COLO829 (cell line): Measurements from ENCODE around the gene COL1A1.

Experiments used
- DNase-seq: peaks from one replicate; pipeline ENCODE4 v3.0.0; 2012; ENCODE audit warnings: low spot score

Gene COL1A1

GRCh38 chr17:50172130-50172529 lies 29.3 kb downstream of the COL1A1 start:
- DNase-seq, result no peak

DNA sequence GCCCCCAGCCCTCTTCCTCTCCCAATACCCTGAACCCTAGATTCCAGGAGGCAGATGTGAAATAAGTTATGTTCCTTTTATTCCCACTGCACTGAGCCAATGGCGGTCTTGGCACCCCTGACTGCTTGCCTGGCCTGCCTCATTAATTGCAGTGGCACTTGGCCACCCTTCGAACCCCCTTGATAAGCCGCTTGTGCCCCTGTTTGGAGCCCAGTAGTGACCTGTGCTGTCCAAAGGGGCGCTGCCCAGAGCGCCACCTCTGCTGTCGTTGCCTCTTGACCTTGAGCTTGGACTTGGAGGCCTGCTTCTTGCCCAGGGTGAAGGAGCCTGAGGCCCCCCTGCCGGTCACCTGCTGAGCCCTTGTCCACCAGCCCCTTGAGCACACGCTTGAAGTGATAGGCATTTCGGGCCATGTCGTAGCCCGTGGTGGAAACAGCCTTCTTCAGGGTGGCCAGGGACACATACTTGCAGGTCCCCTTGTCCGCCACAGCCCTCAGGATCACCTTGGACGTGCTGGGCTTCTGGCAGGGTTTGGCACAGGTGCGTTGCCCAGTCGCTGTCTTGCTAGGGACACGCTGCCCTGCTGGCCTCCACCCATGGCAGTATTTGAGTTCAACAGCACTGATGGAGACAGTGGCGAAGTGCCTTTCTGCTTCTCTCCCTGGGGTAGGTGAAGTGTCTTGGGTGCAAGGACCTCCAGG lies 29.9 kb downstream of the COL1A1 start:
- no peak for DNase-seq

GRCh38 chr17:50170662-50171370 lies 30.6 kb downstream of the COL1A1 start:
- no peak for DNase-seq

- DNase-seq, result no peak
These were observed 31.5 kb downstream of the COL1A1 start for GRCh38 chr17:50169881-50170459.

DNA sequence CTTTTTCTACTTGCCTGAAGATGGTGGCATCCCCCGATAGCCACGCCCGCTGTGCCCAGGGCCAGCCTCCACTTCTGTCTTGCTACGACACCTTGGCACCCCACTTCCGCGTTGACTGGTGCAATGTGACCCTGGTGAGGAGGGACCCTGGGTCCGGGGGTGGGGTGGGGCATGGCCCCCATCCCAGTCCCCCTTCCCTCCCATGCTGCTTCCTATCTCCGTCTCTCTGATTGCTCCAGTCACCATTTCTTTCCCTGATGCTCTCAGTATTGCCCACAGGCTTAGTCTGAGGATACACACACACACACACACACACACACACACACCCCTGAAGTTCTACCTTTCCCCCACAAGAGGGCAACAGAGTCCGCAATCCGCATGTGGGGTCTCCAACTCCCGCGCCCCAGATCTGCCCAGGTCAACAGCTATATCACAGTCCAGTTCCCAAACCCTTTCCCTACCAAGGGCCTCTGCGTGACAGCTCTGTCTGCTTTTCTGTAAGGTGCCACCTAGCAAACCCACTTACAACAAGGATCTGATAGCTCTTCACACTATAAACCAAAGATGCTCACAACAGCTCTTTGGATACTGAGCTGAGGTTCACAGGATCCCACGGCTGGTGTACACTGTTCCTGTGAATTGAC lies 32.2 kb downstream of the COL1A1 start:
- no peak for DNase-seq

- no peak for DNase-seq
These were observed 33.1 kb downstream of the COL1A1 start for GRCh38 chr17:50168319-50168718.

DNA sequence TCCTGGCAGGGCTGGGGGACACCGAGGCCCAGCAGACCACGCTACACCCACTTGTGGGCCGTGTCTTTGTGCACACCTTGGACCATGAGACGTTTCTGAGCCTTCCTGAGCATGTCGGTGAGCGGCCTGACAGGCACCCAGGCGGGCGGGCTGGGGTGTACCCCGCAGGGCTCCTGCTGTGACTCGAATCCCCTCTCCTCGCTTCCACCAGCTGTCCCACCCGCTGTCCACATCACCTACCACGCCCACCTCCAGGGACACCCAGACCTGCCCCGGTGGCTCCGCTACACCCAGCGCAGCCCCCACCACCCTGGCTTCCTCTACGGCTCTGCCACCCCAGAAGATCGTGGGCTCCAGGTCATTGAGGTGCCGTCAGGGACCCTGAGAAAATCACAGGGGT lies 34.1 kb downstream of the COL1A1 start:
- DNase-seq, result no peak

- DNase-seq, result no peak
These were observed 34.8 kb downstream of the COL1A1 start for GRCh38 chr17:50166518-50167181.

DNA sequence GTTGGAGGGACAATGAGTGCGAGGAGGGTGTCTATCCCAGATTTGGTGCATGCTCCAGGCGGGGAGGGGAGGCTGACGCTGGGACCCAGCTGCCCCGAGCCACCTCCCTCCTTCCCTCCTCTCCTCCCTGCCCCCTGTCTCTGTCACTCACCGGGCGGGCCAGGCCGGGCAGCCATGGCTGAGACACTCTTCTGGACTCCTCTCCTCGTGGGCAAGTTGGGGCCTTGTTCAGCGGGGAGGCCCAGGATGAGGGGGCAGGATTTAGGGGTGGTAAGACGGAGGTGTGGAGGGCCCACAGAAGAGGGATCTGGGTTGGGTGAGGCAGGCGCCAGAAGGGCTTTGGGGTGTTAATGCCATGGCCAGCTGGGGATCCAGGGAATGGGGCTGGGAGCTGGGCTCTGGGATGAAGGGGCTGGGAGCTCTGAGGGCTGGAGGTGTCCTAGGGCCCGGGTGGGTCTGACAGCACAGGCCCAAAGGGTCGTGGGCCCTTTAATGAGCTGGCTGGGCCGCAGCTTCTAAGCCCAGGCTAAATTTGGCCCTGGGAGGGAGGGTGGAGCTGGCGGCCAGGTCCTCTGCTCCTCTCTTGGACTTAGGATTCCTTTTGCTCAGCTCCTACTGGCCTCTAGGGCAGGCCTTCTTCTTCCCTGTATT lies 35.4 kb downstream of the COL1A1 start, which contains the start of gene SGCA:
TSS of gene SGCA (plus strand) at position 139 of the 651 bp plus-strand sequence. CDS start at position 175, 36 bp downstream.
- DNase-seq, result no peak

- DNase-seq, result no peak
These were observed 36.0 kb downstream of the COL1A1 start for GRCh38 chr17:50165466-50165865.

- DNase-seq, result no peak
These were observed 36.4 kb downstream of the COL1A1 start for GRCh38 chr17:50165066-50165465.

DNA sequence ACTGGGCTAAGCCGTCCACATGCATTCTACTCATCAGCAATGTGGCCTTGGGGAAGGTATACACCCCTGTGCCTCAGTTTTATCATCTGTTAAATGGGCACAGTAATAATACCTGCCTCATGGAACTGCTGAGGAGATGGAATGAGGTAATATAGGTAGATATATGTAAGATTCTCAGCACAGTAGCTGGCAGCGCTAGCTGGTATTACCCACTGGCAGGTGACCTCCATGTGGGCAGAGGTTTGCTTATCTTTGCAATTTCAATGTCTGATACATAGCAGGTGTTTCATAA lies 36.8 kb downstream of the COL1A1 start:
- DNase-seq, result no peak

DNA sequence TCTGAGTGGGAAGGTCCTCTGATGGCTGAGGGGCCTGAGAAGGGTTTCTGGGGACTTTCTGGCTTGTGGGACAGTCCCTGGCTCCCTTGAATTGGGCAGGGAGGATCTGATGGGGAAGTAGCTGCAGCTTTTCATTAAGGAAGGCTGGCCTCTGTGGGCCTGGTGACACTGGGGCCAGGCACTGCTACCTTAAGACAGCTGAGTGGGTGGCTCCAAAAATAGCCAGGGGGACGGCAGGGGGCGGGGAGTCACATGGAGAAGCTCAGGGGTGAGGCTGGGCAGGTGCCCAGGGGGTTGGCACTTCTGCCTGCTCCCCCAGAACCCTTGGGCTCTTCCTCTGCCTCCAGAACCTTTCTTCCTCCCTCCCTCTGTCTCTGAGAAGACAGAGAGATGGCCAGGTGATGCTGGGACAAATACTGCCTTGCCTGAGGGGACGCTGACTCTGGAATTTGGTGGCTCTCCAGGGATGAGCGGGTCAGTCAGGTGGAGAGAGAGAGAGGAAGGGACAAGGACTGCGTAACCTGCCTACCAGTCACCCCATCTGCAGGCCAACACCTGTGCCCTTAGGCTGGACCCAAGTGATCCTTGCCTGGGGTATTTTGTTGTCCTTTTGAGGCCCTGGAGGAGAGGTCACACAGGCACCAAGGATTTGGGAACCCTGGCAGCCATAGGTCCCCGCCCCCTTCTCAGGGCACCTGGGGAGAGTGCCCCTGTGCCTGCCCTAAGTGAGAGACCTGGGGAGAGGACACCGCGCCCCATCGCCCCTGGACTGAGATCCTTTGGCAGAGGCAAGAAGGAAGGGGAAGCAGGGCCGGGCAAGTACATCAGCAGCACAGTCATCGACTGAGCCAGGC lies 37.4 kb downstream of the COL1A1 start:
- no peak for DNase-seq

DNA sequence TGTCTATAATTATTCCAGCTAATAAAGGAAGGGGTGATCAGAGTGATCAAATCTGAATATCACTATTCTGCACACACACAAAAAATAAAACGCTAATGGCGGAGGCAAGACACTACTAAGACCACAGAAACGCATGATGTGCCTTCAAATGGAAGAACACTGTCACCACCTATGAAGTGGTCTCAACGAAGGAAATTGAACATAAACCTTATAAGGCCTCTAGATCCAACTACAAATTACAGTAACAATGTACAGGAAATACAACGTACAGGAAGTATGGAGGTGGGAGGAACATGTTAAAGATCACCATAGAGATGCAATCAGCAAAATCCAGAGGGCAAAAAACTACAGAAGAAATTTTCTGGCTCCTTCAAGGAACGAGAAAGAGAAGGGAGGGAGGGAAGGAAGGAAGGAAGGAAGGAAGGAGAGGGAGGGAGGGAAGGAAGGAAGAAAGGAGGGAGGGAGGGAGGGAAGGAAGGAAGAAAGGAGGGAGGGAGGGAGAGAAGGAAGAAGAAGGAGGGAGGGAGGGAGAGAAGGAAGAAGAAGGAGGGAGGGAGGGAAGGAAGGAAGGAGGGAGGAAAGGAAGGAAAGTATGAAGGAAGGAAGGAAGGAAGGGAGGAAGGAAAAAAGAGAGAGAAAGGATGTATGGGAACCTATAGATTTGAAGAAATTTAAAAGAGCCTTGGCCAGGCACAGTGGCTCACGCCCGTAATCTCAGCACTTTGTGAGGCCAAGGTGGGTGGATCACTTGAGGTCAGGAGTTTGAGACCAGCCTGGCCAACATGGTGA lies 38.8 kb downstream of the COL1A1 start:
- no peak for DNase-seq

DNA sequence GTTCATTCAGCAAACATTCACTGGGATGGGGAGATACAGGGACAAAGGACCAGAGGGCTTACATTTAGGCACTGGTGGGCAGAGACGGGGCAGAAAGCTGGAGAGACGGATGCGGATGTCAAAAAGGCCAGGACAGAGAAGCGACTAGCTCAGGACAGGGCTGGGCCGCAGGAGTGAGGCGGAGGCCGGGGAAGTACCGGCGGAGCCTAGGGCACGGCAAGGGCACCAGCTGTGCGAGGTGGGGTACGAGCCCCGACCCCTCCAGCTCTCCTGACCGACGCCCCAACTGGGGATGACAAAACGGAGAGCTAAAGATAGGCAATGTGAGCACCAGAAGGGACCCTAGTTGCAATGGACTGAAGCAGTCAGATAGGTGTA lies 39.5 kb downstream of the COL1A1 start:
- no peak for DNase-seq

DNA sequence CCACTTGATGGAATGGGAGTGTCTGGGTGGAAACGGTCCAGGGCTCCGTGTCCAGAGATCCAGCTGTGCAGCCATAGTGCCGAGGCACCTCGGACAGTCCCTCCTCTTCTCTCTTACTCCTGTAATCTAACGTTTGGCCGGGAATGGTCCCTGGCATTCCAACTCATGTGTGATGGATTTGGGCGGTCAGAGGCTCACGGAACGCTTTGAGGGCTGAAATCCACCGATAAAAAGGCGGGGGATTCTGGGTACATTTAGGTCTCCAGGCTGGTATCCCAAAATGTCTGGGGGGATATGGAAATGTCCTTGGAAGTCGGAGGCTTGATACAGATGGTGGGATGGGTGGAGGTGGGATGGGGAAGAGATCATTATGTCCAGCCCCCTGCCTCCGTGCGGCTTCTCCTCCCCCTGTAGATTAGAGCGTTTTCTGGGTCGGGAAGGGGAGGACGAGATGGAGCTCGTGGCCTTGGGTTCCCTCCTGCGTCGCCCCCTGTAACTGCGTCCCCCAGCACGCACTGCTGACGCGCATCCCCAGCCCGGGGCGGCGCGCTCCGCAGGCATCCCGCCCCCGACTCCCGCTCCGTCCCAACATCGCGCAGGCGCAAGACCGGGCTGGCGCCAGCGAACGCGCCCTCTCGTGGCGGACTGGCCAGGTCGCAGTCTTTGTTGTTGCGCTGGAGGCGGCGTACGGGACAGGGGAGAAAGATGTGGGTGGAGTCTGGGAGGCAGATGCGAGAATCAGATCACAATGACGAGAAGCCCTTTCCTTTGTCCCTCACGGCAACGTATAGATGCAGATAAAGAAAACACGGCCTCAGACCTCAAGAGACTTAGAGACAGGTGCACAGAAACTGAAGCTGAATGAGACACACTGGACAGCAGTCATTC lies 40.2 kb downstream of the COL1A1 start:
- DNase-seq, result peak; percentile 99

DNA sequence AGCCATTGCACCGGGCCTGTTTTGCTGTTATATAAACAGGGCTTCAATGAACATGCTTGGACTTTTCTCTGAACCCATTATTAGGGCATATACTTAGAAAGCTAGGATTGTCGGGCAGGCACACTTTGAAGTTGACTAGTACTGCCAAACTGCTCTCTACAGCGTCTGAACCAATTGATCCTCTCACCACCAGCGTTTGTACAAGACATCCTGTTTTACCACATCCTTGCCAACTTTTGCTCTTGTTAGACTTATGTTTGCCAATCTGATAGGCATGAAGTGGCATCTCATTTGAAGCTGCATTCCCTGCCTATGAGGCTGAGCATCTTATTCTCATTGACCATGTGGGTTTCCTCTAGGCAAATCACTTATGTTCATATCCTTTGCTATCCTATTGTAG lies 43.5 kb downstream of the COL1A1 start:
- DNase-seq, result no peak

GRCh38 chr17:50155115-50155819 lies 46.2 kb downstream of the COL1A1 start:
- DNase-seq, result no peak

- DNase-seq, result no peak
These were observed 46.8 kb downstream of the COL1A1 start for GRCh38 chr17:50154604-50155003.
